Kidney (tissue), 14 donors: Measurements from ENCODE around the gene NSMF. TPM values are rescaled to one million over a fixed set of nuclear protein-coding genes. Genes with fewer than 3 reads are reported as not detected.
A peak's percentile ranks its signal among the peaks of the same experiment; 100 is the strongest.

Source experiments
- DNase-seq, 5 donors: peaks; one replicate each; pipeline ENCODE4 v3.0.0-alpha.2; 2013 to 2020
- FAIRE-seq: peaks from 2 replicates; lab custom pipeline; 2012; peaks lifted over from hg19 to GRCh38; lab: Jason Lieb, UNC
- H3K27ac ChIP-seq, 2 donors: one replicate each; pipeline ENCODE4 v1.7.0; 2013; ENCODE audit warnings: low read depth in 2 of 2, low read length in 2 of 2, inconsistent platforms in 1 of 2
- H3K27me3 ChIP-seq: one replicate; pipeline ENCODE4 v1.7.1; 2013; ENCODE audit warnings: low read length, inconsistent platforms; ENCODE audit not compliant: control insufficient read depth, insufficient read depth
- H3K36me3 ChIP-seq, 3 donors: one replicate each; pipeline versions ENCODE4 v1.7.0 to v1.7.1; 2013; ENCODE audit warnings: low read length in 3 of 3, control low read depth in 1 of 3, inconsistent platforms in 1 of 3; ENCODE audit not compliant: insufficient read depth in 3 of 3, control insufficient read depth in 2 of 3
- H3K4me1 ChIP-seq, 3 donors: one replicate each; pipeline versions ENCODE4 v1.7.0 to v1.7.1; 2013; ENCODE audit warnings: low read length in 3 of 3, inconsistent platforms in 1 of 3, low read depth in 1 of 3; ENCODE audit not compliant: control insufficient read depth in 2 of 3, insufficient read depth in 2 of 3
- H3K4me3 ChIP-seq, 3 donors: one replicate each; pipeline versions ENCODE4 v1.7.0 to v1.8.1; 2013; ENCODE audit warnings: low read length in 3 of 3, control low read depth in 1 of 3, inconsistent platforms in 1 of 3
- H3K9ac ChIP-seq, 3 donors: one replicate each; pipeline versions ENCODE4 v1.7.0 to v1.7.1; 2013; ENCODE audit warnings: low read length in 3 of 3, control low read depth in 1 of 3, inconsistent platforms in 1 of 3
- H3K9me3 ChIP-seq, 3 donors: one replicate each; pipeline versions ENCODE4 v1.7.0 to v1.7.1; 2013; ENCODE audit warnings: low read length in 3 of 3, control low read depth in 1 of 3, inconsistent platforms in 1 of 3; ENCODE audit not compliant: control insufficient read depth in 2 of 3, insufficient read depth in 1 of 3
- intact Hi-C: fragments of 100-400 bp; cut with DNase I; formaldehyde crosslinking; loops from one replicate; pipeline ENCODE4 v1.11.1; 2022
- polyA plus RNA-seq: library from polyadenylated mRNA; stranded (reverse); fragments of 350-450 nt; fragmentation: Illumina TruSeq; extraction: RNeasy Lipid Tissue Mini Kit (QIAGEN cat#74804); gene quantifications from one replicate; pipeline ENCODE4 v1.2.3, GENCODE V29; 2014; ENCODE audit warnings: low read depth, low replicate concordance; ENCODE audit not compliant: insufficient read depth
- total RNA-seq: library from RNA; stranded (reverse); fragmentation: NEBNext Ultra II Directional; extraction: Animal tissue kit (Norgen Biotek cat#: 25700); gene quantifications from one replicate; pipeline ENCODE4 v1.2.1, GENCODE V29; 2021
- TF ChIP-seq, protein P1 (sequence below): IDR thresholded peaks from 3 replicates; pipeline ENCODE4 v1.5.1; 2012; ENCODE audit warnings: mild to moderate bottlenecking, moderate library complexity, borderline replicate concordance; ENCODE audit not compliant: insufficient read depth; ENCODE audit errors: extremely low read depth
- donor health status: control.
- donor health status: control.
- donor health status: control.
- donor health status: control.
- donor health status: control.
- donor health status: DM: yes; HTN: yes; CAD: no.
- donor health status: Normal renal cell carcinoma (clear cell type).

NSMF gene
- total and polyA plus RNA-seq, 2 donors from 2014 or later: 32.7 to 49.5 TPM

DNA sequence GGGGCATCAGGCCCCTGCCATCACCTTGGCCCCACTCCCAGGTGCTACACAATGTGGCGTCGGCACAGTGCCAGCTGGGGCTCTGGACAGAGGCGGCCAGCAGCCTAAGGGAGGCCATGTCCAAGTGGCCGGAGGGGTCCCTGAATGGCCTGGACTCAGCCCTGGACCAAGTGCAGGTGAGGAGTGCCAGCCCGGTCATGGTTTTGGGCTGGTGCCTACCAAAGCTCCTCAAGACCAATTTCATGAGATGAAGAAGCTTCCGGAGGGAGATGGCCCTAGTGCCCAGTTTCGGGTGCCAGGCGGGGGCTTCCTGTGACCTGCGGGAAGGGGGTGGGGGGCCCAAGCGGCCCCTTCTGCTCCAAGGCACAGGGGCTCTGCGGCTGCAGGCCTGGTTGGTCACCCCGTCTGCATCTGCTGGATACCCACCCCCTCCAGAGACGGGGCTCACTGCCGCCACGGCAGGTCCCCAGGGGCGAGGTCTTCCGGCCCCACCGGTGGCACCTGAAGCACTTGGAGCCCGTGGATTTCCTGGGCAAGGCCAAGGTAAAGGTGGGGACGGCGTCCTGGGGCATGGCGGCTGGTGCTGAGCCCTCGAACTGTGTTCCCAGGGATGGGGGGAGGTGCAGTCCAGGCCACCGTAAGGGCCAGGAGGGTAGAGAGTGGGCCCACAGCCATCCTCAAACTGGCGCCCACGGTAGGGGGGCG, 30.1 kb downstream of the NSMF start:
- Histone ChIP-seq H3K9ac (no peak overlapping the region), H3K36me3 (no peaks in the 10 kb centered on the region), H3K27me3 (no peaks in the 10 kb centered on the region), H3K4me1 (peaks cover 0 to 2% (median 0%) of the 10 kb centered on the region in 3 donors), H3K27ac (no peak overlapping the region), H3K4me3 (no peak overlapping the region), H3K9me3 (no peaks in the 10 kb centered on the region)
- TF ChIP-seq, protein P1, sequence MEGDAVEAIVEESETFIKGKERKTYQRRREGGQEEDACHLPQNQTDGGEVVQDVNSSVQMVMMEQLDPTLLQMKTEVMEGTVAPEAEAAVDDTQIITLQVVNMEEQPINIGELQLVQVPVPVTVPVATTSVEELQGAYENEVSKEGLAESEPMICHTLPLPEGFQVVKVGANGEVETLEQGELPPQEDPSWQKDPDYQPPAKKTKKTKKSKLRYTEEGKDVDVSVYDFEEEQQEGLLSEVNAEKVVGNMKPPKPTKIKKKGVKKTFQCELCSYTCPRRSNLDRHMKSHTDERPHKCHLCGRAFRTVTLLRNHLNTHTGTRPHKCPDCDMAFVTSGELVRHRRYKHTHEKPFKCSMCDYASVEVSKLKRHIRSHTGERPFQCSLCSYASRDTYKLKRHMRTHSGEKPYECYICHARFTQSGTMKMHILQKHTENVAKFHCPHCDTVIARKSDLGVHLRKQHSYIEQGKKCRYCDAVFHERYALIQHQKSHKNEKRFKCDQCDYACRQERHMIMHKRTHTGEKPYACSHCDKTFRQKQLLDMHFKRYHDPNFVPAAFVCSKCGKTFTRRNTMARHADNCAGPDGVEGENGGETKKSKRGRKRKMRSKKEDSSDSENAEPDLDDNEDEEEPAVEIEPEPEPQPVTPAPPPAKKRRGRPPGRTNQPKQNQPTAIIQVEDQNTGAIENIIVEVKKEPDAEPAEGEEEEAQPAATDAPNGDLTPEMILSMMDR: no peak
- intact Hi-C loops: no loop called here
- DNase-seq: peak in 1 of 5 donors; percentile 76
- FAIRE-seq: no peak

DNA sequence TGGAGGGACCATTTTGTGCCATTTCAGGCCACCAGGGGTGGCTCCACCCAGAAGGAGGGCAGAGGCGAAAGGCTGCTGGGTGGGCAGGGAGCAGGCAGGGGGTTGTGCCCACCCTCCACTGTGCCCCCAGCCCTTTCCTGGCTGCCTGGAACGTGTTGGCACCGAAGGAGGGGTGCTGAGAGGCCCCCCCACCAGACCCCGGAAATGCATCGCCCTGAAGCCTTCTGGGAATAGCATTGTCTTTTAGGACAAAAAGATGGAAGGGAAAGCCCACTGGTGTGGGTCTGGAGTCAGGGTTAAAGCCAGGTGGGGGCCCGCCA, 30.9 kb downstream of the NSMF start:
- Histone ChIP-seq H3K27ac (no peak overlapping the region), H3K36me3 (no peaks in the 10 kb centered on the region), H3K9me3 (no peaks in the 10 kb centered on the region), H3K4me1 (peaks cover 0 to 5% (median 0%) of the 10 kb centered on the region in 3 donors), H3K9ac (no peak overlapping the region), H3K4me3 (no peak overlapping the region), H3K27me3 (no peaks in the 10 kb centered on the region)
- no peak for DNase-seq
- intact Hi-C loops: no loop called here
- FAIRE-seq: no peak
- TF ChIP-seq, protein P1: no peak

DNA sequence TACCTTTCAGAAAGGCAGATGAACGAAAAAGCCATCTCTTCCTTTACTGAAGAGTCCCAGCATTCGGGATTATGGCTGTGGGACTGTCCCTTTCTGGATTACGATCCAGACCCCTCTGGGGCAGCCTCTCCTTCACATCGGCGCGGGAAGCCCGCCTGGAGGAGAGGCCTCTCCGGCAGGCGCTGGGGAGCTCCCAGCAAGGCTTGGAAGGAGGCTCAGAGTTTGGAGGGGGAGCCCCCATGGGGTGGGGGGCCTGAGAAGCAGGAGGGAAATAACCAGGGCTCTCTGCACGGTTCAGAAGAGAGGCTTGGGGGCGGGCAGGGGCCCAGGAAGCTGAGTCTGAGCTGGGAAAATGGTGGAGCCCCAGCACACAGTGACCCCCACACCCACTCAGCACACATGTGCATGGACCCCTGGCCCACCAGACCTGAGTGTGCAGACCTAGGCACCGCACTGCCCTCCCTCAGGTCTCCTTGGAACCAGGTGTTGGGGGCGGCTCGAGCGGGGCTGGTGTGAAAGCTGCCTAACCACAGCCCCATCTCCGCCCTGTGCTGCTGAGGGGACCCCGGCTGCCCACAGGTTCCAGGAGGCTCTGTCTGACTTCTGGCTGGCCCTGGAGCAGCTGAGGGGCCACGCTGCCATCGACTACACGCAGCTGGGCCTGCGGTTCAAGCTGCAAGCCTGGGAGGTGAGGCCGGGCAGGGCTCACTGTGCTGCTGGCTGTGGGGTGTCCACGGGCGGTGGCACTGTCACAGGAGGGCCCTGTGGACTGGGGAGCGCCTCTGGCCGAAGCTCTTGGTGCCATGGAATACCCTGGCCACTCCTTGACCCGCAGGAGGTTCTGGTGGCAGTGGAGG, 31.5 kb downstream of the NSMF start:
- Histone ChIP-seq H3K9me3 (no peaks in the 10 kb centered on the region), H3K27ac (no peak overlapping the region), H3K27me3 (no peaks in the 10 kb centered on the region), H3K9ac (no peak overlapping the region), H3K4me3 (no peak overlapping the region), H3K36me3 (no peaks in the 10 kb centered on the region), H3K4me1 (peaks cover 0 to 5% (median 0%) of the 10 kb centered on the region in 3 donors)
- no peak for FAIRE-seq
- DNase-seq: peak in 1 of 5 donors; percentile 73
- intact Hi-C loops: no loop called here
- TF ChIP-seq, protein P1: no peak
